ENCODE results near the gene SEC31A.

The SEC31A gene

DNA sequence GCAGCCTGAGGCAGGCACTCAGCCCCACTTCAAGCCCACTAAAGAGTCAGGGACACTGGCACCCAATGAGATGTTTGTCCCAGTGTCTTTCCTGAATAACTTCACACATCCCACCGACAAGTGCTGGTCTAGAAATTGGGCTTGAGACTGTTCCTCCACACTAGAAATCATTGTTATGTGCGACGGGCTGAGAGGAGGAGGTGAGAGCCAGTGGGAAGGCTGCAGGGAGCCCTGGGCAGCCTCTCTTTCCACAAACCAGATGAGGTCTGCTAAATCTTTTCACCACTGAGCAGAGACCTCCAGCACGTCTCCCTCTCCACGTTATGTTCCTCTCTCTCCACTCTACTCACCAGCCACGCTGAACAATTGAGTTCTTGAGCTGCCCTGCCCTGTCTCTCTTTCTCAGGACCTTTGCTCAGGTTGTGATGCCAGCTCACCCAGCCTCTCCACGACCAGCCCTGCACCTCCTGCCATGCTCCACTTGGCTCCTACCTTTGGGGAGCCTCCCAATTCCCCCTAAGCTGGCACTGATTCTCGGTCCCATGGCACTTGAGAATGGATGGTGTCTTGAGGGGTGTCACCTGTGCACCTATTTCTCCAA lies 100.8 kb downstream of the SEC31A start:
- no peak for DNase-seq (ENCODE audit: low spot score)

DNA sequence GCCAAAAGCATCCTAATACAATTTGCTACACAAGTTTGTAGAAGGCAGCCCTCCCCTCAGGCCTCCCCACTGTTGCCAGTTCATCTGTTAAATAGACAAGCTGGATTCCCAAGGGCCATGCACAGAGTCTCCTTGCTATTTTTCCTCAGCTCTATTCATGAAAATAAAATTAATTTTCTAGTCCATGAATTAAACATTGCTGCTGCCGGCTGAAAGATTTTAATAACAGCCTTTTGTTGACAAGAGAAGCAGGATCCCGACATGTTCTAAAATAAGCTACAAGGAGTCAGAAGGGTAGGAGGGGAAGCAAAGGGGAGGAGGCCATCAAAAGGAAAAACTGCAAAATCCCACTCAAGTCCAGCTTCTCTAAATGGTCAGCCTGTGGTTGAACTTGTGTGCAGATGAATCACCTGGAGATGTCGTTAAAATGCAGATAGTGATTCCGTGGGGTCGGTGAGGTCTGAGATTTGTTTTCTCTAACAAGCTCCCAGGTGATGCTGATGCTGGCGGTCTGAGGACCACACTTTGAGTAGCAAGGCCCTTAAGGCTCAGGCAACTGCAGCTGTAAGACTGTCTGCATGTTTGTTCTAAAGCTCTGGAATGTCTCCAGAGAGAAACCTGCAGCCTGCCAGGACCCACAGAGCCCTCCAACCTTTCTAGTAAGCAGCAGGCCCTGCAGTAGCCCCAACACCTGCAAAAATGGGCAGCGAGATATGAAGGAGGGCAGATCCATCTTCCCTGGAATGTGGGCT lies 101.8 kb downstream of the SEC31A start:
- DNase-seq (ENCODE audit: low spot score), result no peak

DNA sequence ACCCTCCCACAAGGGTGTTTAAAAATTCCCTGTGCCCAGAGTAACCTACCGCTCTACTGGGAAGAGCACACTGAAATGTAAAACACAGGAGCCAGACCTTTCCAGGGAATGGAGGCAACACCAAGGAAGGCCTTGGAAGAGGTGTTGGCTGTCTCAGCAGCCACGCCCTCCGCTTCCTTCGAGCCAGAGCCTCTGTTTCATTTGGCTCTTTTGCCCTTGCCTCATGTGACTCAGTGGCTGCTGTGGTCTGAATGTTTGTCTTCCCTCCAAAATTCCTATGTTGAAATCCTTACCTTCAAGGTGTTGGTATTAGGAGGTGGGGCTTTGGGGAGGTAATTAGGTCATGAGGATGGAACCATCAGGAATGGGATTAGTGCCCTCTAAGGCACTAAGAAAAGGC lies 103.6 kb downstream of the SEC31A start:
- no peak for DNase-seq (ENCODE audit: low spot score)

DNA sequence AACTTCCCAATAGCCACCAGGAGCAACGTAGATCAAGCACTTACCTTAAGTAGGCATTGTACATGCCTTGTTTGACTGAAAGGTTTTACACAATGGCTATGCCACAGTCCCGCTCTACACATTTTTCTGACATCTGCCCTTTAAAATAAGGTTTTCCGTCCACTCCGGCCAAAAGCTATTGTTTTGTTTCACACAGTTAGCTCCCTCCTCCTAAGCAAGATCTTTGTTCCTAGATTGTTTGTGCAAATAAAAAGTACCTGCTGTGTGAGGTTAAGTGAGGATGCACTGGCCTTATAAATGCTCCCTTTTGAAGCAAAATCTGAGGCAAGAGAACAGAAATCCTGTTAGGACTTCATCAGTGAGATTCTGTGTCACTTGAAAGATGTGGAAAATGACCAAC lies 104.1 kb downstream of the SEC31A start:
- DNase-seq (ENCODE audit: low spot score), result no peak

DNA sequence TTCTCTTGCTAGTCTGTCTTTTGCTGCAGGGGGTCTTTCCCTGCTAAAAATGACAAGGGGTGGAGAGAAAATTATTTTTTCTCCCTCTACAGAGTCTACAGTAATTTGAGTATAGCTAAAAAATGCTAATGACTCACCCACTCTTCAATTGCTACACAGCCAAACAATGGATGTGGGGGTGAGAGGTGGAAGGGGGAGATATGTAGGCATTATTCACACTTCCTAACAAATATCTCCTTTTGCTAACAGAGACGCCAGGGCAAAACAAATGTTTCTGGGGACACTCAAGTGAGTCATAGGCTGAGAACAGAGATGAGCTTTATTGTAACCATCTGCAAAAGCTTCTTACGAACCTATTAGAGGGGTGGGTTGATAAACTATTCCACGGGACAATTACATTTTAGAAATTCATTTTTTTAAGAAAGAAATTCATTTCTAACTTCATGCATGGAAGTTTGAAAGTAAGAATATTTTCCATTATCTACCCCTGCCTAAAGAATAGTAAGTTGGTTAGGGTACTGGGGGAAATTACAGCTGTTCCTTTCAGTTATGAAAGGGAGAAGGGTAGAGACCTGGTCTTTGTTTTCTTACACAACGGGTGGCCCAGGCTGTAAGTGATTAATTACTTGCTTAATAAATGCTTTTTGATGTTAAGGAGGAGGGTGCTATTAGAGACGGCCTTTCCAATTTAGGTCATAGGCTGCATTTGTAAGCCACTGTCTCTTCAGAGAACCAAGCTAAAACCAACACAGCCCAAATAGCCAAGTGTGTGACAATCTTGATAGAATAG lies 105.1 kb downstream of the SEC31A start:
- DNase-seq (ENCODE audit: low spot score), result peak; percentile 84

DNA sequence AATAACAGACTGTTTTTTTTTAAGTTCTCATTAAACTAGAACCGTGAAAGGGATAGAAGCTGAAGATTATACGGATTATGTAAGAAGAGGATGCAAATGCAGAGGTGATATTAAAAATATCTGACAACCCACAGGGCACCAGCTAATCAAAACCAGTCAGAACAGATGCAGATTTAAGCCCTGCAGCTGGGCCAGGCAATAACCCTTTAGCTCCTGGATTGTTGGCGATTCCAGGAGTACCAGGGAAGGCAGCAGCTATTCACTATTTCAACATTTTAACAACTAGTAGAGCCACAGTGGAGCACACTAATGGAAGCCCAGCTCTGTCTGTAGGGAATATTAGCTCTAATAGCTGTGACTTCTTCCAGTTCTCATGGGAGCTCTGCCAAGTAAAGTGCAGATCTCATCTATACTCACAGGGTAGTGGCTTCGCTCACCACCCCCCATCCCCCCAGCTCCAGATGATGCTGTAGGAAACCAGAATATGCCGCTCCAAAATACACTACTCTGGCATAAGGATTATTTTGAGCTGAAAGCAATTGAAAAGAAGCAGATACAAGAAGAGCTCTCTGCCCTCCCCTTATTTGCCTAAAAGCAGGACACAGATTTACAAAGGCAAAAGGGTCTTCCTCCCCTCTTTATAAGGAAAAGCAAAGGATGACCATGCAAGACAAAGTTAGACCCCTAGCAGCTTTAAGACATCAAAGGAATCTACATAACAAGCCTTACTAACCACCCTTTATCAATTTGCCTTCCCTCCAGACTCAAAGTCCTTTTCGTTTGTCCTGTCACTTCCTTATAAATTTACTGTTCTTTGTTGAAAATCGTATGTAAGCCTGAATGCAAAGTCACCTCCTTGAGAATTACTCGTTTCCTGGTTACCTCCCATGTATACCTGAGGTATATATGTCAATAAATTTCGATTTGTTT lies 106.0 kb downstream of the SEC31A start:
- DNase-seq (ENCODE audit: low spot score), result peak; percentile 41

DNA sequence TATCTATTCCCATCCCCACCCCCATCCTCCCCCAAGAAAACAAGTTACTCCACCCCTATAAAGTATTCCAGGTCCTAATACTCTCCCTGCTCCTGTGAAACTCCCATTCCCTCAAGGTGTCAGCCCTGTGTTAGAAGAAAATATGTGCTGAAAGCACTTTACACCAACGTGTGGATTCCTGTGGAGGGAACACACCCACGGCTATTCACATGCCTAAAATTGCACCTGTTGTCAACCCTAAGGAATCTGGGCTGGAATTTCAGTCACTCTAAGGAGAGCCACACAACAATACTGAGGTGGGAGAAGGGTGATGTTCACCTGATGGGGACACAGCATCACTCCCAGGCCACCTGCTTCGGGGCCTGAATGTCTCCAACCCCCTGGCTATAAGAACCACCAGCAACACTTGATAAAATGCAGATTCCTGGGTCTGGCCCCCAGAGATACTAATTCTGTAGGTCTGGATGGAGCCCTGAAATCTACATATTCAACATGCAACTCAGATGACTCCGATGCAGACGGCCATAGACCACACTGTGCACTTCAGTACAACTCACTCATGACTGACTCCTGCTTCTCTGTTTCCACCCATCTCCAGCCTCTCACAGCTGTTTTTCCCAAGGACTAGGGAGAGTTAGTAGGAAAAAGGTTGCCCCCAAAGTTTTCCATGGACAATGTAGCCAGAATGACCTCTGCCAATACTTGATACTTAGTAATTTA lies 108.2 kb downstream of the SEC31A start:
- no peak for DNase-seq (ENCODE audit: low spot score)

DNA sequence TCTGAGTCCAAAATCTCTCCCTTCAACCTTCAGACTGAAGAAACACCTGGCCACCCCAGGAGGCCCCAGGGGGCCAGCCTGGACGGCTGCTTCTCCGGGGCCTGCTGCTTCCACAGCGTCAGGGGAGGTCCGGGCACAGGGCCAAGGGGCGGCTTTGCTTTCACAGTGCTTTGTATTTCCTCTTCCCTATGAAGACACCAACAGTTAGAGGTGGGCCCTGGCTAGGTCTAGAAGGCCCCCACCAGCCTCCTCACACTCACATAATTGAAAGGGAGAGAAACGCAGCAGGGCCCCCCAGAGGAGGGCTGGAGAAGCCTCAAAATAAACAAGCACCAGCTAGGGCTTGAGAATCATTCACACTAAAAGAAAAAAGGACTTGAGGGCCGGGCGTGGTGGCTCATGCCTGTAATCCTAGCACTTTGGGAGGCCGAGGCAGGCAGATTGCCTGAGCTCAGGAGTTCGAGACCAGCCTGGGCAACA lies 110.2 kb downstream of the SEC31A start:
- peak; percentile 20 for DNase-seq (ENCODE audit: low spot score)

DNA sequence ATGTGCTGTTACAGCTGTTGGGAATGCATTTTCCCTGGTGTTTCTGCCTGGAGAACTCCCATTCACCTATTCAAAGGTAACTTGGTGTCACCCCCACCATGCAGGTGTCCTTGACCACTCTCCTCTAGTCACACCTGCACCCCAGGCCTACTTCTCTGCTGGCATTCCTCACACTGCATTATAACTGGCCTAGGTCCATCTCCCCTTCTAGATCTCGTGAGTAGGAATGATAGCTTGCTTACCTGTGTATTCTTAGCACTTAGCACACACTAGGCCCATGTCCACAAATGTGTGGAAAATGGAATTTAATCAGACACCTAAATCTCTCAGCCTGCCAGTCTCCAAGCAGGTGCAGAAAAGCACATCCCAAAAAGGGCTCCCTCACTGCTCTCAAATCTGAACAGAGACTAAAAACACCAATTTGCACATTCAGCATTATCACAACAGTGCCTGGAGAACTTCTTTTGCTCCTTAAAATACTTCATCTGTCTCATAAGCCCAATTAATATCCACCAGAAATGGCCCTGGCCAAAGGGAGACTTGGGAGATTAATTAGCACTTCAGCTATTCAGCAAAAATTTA lies 110.7 kb downstream of the SEC31A start:
- DNase-seq (ENCODE audit: low spot score), result no peak

DNA sequence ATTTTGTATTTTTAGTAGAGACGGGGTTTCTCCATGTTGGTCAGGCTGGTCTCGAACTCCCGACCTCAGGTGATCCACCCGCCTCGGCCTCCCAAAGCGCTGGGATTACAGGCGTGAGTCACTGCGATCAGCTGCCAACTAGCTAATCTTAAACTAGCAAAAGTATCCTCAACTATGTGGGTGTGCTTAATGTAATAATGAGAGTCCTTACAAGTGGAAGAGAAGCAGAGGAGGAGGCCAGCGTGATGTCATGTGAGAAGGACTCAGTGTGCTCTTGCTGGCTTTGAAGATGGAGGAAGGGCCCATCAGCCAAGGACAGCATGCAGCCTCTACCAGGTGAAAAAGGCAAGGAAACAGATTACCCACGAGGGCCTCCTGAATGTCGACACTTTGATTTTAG lies 111.9 kb downstream of the SEC31A start:
- DNase-seq (ENCODE audit: low spot score), result no peak

DNA sequence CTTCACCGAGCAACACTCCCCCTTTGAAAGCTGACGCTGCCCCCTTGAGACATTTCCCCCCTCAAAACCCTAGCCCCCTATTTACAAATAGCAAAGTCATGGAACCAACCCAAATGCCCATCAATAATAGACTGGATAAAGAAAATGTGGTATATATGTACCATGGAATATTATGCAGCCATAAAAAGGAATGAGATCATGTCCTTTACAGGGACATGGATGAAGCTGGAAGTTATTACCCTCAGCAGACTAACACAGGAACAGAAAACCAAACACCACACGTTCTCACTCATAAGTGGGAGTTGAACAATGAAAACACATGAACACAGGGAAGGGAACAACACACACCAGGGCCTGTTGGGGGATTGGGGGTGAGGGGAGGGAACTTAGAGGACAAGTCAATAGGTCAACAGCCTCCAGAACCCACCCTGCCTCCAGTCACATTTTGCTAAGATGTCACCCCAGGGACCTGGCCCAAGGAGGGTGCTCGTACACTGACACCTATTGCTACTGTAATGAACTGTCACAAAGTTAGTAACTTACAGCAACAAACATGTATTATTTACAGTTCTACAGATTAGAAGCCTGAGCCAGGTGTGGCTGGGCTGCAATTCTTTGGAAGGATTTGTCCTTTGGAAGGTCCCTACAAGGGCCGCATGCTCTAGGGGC lies 113.0 kb downstream of the SEC31A start:
- no peak for DNase-seq (ENCODE audit: low spot score)

DNA sequence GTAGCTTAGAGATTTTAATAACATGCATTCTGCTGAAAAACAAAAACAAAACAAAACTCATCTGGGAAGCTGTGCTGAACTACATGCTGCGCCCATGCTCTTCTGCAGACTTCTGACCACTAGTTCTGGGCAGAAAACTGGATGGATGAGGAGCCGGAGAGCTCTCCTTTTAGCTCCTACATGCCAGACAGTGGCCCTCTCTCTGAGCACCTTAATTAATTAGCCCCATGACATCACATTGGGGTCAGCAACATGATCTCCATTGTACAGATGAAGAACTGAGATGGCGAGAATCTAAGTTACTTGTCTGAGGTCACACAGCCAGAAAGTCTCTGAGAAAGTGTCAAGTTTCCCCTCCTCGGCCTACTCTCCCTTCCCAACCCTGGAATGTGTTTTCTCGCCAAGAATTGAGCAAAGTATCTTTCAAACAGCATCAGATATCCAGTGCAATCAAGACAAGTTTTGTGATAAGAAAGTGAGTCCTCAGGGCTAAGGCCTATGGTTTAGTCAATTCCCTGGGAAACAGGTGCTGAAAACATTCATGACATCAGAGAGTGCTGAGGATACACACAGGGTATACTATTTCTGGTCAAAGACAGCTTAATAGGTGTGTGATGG lies 113.9 kb downstream of the SEC31A start:
- DNase-seq (ENCODE audit: low spot score), result peak; percentile 64

DNA sequence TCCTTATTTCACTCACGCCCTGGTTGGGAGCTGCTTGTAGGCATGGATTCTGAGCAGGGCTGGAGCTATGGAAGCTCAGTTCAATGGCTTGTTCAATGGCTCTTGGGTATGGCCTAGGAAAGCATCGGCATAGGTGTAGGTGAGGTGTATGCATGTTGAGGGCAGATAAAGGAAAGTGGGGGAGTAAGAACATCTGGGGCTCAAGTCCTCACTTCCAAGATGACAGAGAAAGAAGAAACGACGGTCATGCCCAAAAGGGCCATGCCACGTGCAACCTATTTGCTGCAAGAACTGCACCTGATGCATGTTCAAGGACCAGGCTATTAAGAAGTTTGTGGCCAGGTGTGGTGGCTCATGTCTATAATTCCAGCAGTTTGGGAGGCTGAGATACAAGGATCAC lies 115.7 kb downstream of the SEC31A start:
- no peak for DNase-seq (ENCODE audit: low spot score)

DNA sequence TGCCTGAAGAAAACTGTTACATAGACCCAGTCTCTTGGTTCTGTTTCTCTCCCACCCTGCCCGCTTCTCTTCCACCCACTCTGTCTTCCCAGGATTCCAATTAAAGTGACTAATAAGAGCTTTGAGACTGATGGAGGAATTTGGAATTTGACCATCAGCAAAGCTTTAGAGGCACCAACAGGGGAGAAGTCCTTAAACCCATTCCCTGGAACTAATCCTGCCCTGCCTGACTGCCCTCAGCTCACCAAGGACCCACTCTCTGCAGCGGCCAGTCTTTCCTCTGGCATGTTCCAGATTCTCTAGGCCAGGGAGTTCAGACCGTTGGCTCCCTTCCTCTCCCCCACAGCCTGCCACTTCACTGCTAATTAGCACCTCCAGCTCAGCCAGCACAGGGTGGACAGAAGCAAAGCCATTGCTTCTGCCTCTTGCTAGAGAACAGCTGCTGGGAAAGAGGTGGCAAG lies 116.2 kb downstream of the SEC31A start:
- DNase-seq (ENCODE audit: low spot score), result peak; percentile 69

DNA sequence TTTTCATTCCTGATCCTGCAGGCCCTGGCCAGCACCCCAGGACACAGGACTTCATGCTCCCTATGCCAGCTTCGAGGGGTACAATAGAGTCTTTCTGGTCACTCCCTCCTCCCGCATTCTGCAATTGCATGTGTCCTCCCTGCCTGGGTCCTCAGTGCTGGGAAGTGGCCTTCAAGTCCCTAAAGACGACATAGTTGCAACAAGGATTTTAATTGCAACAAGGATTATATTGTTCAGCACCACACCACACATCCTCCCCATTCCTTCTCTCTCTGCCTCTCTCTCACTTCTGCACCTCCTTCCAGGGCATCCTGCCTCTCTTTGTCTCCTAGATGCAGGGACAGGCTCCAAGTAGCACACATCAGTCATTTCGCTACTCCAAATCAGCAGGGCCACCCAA lies 117.9 kb downstream of the SEC31A start:
- no peak for DNase-seq (ENCODE audit: low spot score)

DNA sequence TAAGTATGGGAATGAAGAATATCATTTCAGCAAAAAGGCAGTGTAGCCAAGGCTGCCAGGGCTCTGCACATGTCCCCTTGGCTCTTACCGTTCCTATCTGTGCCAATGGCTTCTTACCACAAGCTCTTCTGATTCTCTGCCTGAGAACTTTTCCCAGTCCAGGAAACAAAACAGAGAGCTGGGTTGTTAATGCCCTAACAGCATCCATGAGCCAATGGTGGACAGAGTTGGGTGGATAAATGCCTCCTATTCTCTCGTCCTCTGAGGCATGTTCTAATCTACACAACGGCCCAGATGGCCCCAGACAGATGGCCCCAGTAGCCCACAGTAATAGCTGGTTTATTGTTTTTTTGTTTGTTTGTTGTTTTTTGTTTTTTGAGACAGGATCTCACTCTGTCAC lies 120.3 kb downstream of the SEC31A start:
- no peak for DNase-seq (ENCODE audit: low spot score)

Measured in GM03348 (cell line).